K562 (cell line): ENCODE results near the gene CENPT. TPM values are rescaled to one million over a fixed set of nuclear protein-coding genes. Genes with fewer than 3 reads are reported as not detected.
A peak's percentile ranks its signal among the peaks of the same experiment; 100 is the strongest.

Experiments used
- ATAC-seq: fragments of 200-7000 bp; cut with Tn5 transposase; 3 replicates; pipeline ENCODE4 v1.9.1; 2020; ENCODE audit warnings: moderate library complexity
- BruUV-seq: library from RNA; stranded (reverse); fragments of 400-500 nt; replicated peaks from 2 replicates; lab custom pipeline; 2021; lab: Mats Ljungman, UMichigan
- CTCF ChIA-PET: fragments of 300-600 bp; formaldehyde crosslinking; extraction: SDS; loops from one replicate; lab custom pipeline; 2021; ENCODE audit warnings: low intra/inter-chr PET ratio; lab: Yijun Ruan, JAX
- POLR2A ChIA-PET: fragments of 300-600, 350-650 bp; sonication (Branson Sonifier 250); formaldehyde crosslinking; extraction: SDS; loops from one replicate; lab custom pipeline; 2021; ENCODE audit warnings: antibody characterized with exemption, inconsistent platforms; lab: Yijun Ruan, JAX
- DNase-seq, 4 experiments: peaks; one replicate each; pipeline versions ENCODE4 v3.0.0 to v3.0.0-alpha.2; 2011 to 2018; ENCODE audit warnings: low spot score in 3 of 4, mixed read lengths in 3 of 4; ENCODE audit errors: extremely low read depth in 1 of 4
- FAIRE-seq: peaks from 2 replicates; lab custom pipeline; 2011; peaks lifted over from hg19 to GRCh38; lab: Jason Lieb, UNC
- H2AFZ ChIP-seq: 2 replicates; pipeline ENCODE4 v1.6.0; 2011; ENCODE audit warnings: low read depth, low read length, control low read depth, inconsistent platforms
- H3K27ac ChIP-seq: fragments of 200-600 bp; 3 replicates; pipeline ENCODE4 v1.8.0; 2011; ENCODE audit warnings: low read depth, mild to moderate bottlenecking, control low read depth, inconsistent platforms, low read length, moderate library complexity, mixed read lengths; ENCODE audit errors: extremely low read depth
- H3K27me3 ChIP-seq, 2 experiments: fragments of 300-600 bp in 1 of 2; 2 replicates in 1 of 2; 3 replicates in 1 of 2; pipeline versions ENCODE4 v1.6.0 to v1.8.0; 2011; ENCODE audit warnings: inconsistent platforms in 2 of 2, low read length in 2 of 2, mild to moderate bottlenecking in 1 of 2, mixed read lengths in 1 of 2, moderate library complexity in 1 of 2; ENCODE audit not compliant: control insufficient read depth in 2 of 2, insufficient read depth in 2 of 2
- H3K36me3 ChIP-seq: fragments of 300-600 bp; 3 replicates; pipeline ENCODE4 v1.8.0; 2011; ENCODE audit warnings: mild to moderate bottlenecking, low read length, inconsistent platforms; ENCODE audit not compliant: control insufficient read depth, insufficient read depth
- H3K4me1 ChIP-seq, 2 experiments: fragments of 200-600 bp in 1 of 2; replicated peaks in 1 of 2; 2 replicates in 1 of 2; 3 replicates in 1 of 2; pipeline versions ENCODE4 v1.5.1 to v1.8.0; 2011; ENCODE audit warnings: inconsistent platforms in 2 of 2, low read length in 2 of 2, mild to moderate bottlenecking in 1 of 2, mixed read lengths in 1 of 2, moderate library complexity in 1 of 2; ENCODE audit not compliant: control insufficient read depth in 2 of 2, insufficient read depth in 2 of 2
- H3K4me2 ChIP-seq: 2 replicates; pipeline ENCODE4 v1.6.1; 2011; ENCODE audit warnings: low read length, control low read depth, inconsistent platforms, mixed read lengths; ENCODE audit not compliant: insufficient read depth
- H3K4me3 ChIP-seq: fragments of 200-600 bp; sonication (generic), shearing (Covaris generic); 2 replicates; pipeline ENCODE4 v1.5.1; 2016; ENCODE audit warnings: control low read depth, inconsistent platforms
- H3K79me2 ChIP-seq: fragments of 200-600 bp; 3 replicates; pipeline ENCODE4 v1.8.0; 2011; ENCODE audit warnings: low read length, inconsistent platforms; ENCODE audit not compliant: control insufficient read depth, insufficient read depth
- H3K9ac ChIP-seq, 2 experiments: 2 replicates each; pipeline versions ENCODE4 v1.6.0 to v1.6.1; 2011; ENCODE audit warnings: low read depth in 2 of 2, low read length in 2 of 2, control low read depth in 1 of 2, inconsistent platforms in 1 of 2, mild to moderate bottlenecking in 1 of 2, mixed read lengths in 1 of 2; ENCODE audit not compliant: insufficient read depth in 1 of 2
- H3K9me1 ChIP-seq: one replicate; pipeline ENCODE4 v1.6.0; 2011; ENCODE audit warnings: inconsistent platforms, mild to moderate bottlenecking, low read length, moderate library complexity; ENCODE audit not compliant: control insufficient read depth, insufficient read depth
- H3K9me3 ChIP-seq: replicated peaks from 2 replicates; pipeline ENCODE4 v1.5.1; 2011; ENCODE audit warnings: low read depth, low read length, inconsistent platforms; ENCODE audit not compliant: control insufficient read depth, insufficient read depth
- H4K20me1 ChIP-seq: replicated peaks from 2 replicates; pipeline ENCODE4 v1.6.1; 2011; ENCODE audit warnings: low read length, inconsistent platforms, mixed read lengths; ENCODE audit not compliant: control insufficient read depth, insufficient read depth
- ETV5 ChIP-seq: sonication (generic); formaldehyde crosslinking; IDR thresholded peaks from 2 replicates; pipeline ENCODE4 v1.4.0; 2020; ENCODE audit warnings: low read depth, mild to moderate bottlenecking, missing genetic modification reagents
- POLR3A ChIP-seq: IDR thresholded peaks from 2 replicates; pipeline ENCODE4 v1.6.1; 2011; ENCODE audit warnings: borderline replicate concordance, mild to moderate bottlenecking, moderate library complexity; ENCODE audit not compliant: insufficient read length, insufficient read depth; ENCODE audit errors: extremely low read depth
- PTBP1 ChIP-seq: fragments of 200-400 bp; formaldehyde crosslinking; IDR thresholded peaks from 2 replicates; pipeline ENCODE4 v1.6.1; 2017; ENCODE audit warnings: low read depth, low read length
- RAD21 ChIP-seq, 2 experiments: fragments of 250-450 bp in 1 of 2; fragments of 450-650 bp in 1 of 2; sonication (Bioruptor Pico) in 1 of 2; formaldehyde crosslinking in 1 of 2; IDR thresholded peaks in 1 of 2; conservative IDR thresholded peaks in 1 of 2; 2 replicates each; pipeline versions ENCODE4 v1.4.0 to v1.8.0; 2020 to 2022; ENCODE audit warnings: mild to moderate bottlenecking in 2 of 2, moderate library complexity in 1 of 2
- RCOR1 ChIP-seq, 2 experiments: IDR thresholded peaks; 2 replicates each; pipeline ENCODE4 v1.6.1; 2012; ENCODE audit warnings: low read depth in 2 of 2, low read length in 2 of 2, borderline replicate concordance in 1 of 2, improper control_type of control experiment in 1 of 2
- ZNF121 ChIP-seq: sonication (generic); formaldehyde crosslinking; conservative IDR thresholded peaks from 2 replicates; pipeline ENCODE4 v1.8.0; 2022; ENCODE audit warnings: missing genetic modification reagents
- WGBS: fragments of 100-300 bp; shearing (Covaris generic); methylation state at CpG from one replicate; pipeline ENCODE4 v1.1.6; 2016; ENCODE audit warnings: low coverage, mixed read lengths; ENCODE audit not compliant: insufficient coverage; ENCODE audit errors: missing lambda C conversion rate; 5-methylcytosine and 5-hydroxymethylcytosine counted together
- in situ Hi-C: fragments of 300-500 bp; cut with MboI; formaldehyde crosslinking; loops from 4 replicates; pipeline ENCODE4 v1.15.0; 2018; ENCODE audit warnings: inconsistent platforms, mixed read lengths
- intact Hi-C: fragments of 100-400 bp; cut with micrococcal nuclease; formaldehyde crosslinking; loops from 2 replicates; pipeline ENCODE4 v1.14.2; 2022
- polyA plus RNA-seq, 8 experiments: library from polyadenylated mRNA; depleted of rRNA in 4 of 8; stranded (reverse) in 5 of 8; unstranded in 3 of 8; fragments of >200 nt; fragmentation: Nextera tagmentation in 2 of 8; fragmentation: Illumina TruSeq in 1 of 8; extraction: Ambion mirVana in 2 of 8; extraction: Trizol in 1 of 8; gene quantifications; 2 replicates each; pipeline versions ENCODE4 v1.2.1 to v1.2.3, GENCODE V29; 2011 to 2014; ENCODE audit warnings: inconsistent platforms in 1 of 8, missing spikeins in 1 of 8
- total RNA-seq, 7 experiments: library from RNA; depleted of rRNA in 6 of 7; stranded (reverse); fragments of >200 nt in 6 of 7; fragmentation: Illumina TruSeq in 2 of 7; extraction: Trizol in 2 of 7; gene quantifications; 2 replicates each; pipeline versions ENCODE4 v1.2.1 to v1.2.3, GENCODE V29; 2011 to 2021; ENCODE audit warnings: low replicate concordance in 1 of 7
- TF ChIP-seq, protein P1 (sequence below): sonication (generic); formaldehyde crosslinking; IDR thresholded peaks from 2 replicates; pipeline ENCODE4 v1.8.0; 2022; ENCODE audit warnings: mild to moderate bottlenecking, missing genetic modification reagents, borderline replicate concordance

CENPT gene
- total and polyA plus RNA-seq, 9 of the 15 experiments (the other 6 are each of a cell fraction or from before 2014, with no cell fraction given) = 3.6 to 94.2 (median 44.1) TPM

GRCh38 chr16:67801883-67802282 lies 45.6 kb downstream of the CENPT start:
- H3K79me2 ChIP-seq = peaks cover 62% of the 10 kb centered on the region
- H2AFZ ChIP-seq = no peak overlapping the region
- no peak overlapping the region; a peak in 1 of 4 replicates for H3K9ac ChIP-seq
- CTCF ChIA-PET = no interaction called here
- no TSS peak for BruUV-seq
- H3K27me3 ChIP-seq = no peaks in the 10 kb centered on the region
- H3K9me3 ChIP-seq = no peaks in the 10 kb centered on the region
- no peak overlapping the region; the same call in 2 of the 3 replicates for H3K27ac ChIP-seq
- in situ Hi-C loops = no loop called here
- H3K4me1 ChIP-seq = peaks cover 22 to 25% of the 10 kb centered on the region in 2 experiments; a peak in 4 of 5 replicates
- H3K9me1 ChIP-seq = no peaks in the 10 kb centered on the region
- peaks cover 55% of the 10 kb centered on the region; the same call in 2 of the 3 replicates for H3K36me3 ChIP-seq
- DNase-seq = peak in 1 of 4 experiments; percentile 5
- H3K4me3 ChIP-seq = no peak overlapping the region
- 86% methylated on average over 1 of the region's 2 CpGs for WGBS
- intact Hi-C loops = no loop called here
- TF ChIP-seq, protein P1, sequence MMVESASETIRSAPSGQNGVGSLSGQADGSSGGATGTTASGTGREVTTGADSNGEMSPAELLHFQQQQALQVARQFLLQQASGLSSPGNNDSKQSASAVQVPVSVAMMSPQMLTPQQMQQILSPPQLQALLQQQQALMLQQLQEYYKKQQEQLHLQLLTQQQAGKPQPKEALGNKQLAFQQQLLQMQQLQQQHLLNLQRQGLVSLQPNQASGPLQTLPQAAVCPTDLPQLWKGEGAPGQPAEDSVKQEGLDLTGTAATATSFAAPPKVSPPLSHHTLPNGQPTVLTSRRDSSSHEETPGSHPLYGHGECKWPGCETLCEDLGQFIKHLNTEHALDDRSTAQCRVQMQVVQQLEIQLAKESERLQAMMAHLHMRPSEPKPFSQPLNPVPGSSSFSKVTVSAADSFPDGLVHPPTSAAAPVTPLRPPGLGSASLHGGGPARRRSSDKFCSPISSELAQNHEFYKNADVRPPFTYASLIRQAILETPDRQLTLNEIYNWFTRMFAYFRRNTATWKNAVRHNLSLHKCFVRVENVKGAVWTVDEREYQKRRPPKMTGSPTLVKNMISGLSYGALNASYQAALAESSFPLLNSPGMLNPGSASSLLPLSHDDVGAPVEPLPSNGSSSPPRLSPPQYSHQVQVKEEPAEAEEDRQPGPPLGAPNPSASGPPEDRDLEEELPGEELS (CRISPR knock-in tag) = no peak
- TF ChIP-seq POLR3A (no peak), ZNF121 (no peak), ETV5 (CRISPR knock-in tag) (no peak), RCOR1 (IDR thresholded peaks at IDR 0.05; ENCODE audit: borderline replicate concordance in 1 of 2, low read depth in 2 of 2, low read length in 2 of 2) (no peak), RAD21 (CRISPR knock-in tag; conservative IDR thresholded peaks at IDR 0.05 in 1 of 2, IDR thresholded peaks at IDR 0.05 in 1 of 2) (no peak), PTBP1 (no peak)
- ATAC-seq = no peak
- no peak for FAIRE-seq
- H3K4me2 ChIP-seq = no peak overlapping the region
- 0 out of 2 replicates have a peak, but pooled peaks cover 9% of the 10 kb centered on the region for H4K20me1 ChIP-seq
- POLR2A ChIA-PET = interaction anchor here (1.2 to 1.8 kb wide), 4 partner anchors 9 to 26 kb away, joined by 3 to 5 read pairs (median 4); no protein-coding TSS in a partner anchor
